Measurements from ENCODE around the gene EPB41L3.

- TF ChIP-seq SIN3A (IDR thresholded peaks at IDR 0.05; ENCODE audit: low read depth) (no peak), POLR2AphosphoS5 (IDR thresholded peaks at IDR 0.05; ENCODE audit: low read depth, low read length) (no peak), EZH2phosphoT487 (IDR thresholded peaks at IDR 0.05; ENCODE audit: borderline replicate concordance) (no peak), FOSL1 (IDR thresholded peaks at IDR 0.05; ENCODE audit: low read depth) (no peak), POLR2A (IDR thresholded peaks at IDR 0.05; ENCODE audit: borderline replicate concordance, extremely low read depth, insufficient read depth, insufficient read length) (no peak), RAD21 (IDR thresholded peaks at IDR 0.05; ENCODE audit: low read depth) (no peak), YY1 (IDR thresholded peaks at IDR 0.05; ENCODE audit: extremely low read depth, insufficient replicate concordance, low read depth, low read length) (no peak), SP1 (IDR thresholded peaks at IDR 0.05; ENCODE audit: low read depth) (no peak)
- TF ChIP-seq, protein P1, sequence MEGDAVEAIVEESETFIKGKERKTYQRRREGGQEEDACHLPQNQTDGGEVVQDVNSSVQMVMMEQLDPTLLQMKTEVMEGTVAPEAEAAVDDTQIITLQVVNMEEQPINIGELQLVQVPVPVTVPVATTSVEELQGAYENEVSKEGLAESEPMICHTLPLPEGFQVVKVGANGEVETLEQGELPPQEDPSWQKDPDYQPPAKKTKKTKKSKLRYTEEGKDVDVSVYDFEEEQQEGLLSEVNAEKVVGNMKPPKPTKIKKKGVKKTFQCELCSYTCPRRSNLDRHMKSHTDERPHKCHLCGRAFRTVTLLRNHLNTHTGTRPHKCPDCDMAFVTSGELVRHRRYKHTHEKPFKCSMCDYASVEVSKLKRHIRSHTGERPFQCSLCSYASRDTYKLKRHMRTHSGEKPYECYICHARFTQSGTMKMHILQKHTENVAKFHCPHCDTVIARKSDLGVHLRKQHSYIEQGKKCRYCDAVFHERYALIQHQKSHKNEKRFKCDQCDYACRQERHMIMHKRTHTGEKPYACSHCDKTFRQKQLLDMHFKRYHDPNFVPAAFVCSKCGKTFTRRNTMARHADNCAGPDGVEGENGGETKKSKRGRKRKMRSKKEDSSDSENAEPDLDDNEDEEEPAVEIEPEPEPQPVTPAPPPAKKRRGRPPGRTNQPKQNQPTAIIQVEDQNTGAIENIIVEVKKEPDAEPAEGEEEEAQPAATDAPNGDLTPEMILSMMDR (IDR thresholded peaks at IDR 0.05 in 2 of 3, conservative IDR thresholded peaks at IDR 0.05 in 1 of 3; ENCODE audit: borderline replicate concordance in 1 of 3, insufficient read depth in 1 of 3, low read depth in 2 of 3, low read length in 2 of 3), result no peak
Measured at GRCh38 chr18:5380586-5380985, 163.2 kb downstream of the EPB41L3 start.

Data from HCT116 (cell line).